K562 (cell line): ENCODE measurements around the gene UIMC1. TPM values are rescaled to one million over a fixed set of nuclear protein-coding genes. Genes with fewer than 3 reads are reported as not detected.

Source experiments
- PCBP2 ChIP-seq: fragments of 200-400 bp; formaldehyde crosslinking; IDR thresholded peaks from 2 replicates; pipeline ENCODE4 v1.6.1; 2018; ENCODE audit warnings: low read length, low read depth, mild to moderate bottlenecking, moderate library complexity; ENCODE audit not compliant: poor library complexity, severe bottlenecking
- POLR2A ChIP-seq: fragments of 450-650 bp; conservative IDR thresholded peaks from 2 replicates; pipeline ENCODE4 v1.6.1; 2016
- TAF1 ChIP-seq: IDR thresholded peaks from 2 replicates; pipeline ENCODE4 v1.6.1; 2011; ENCODE audit warnings: mild to moderate bottlenecking, low read length, moderate library complexity; ENCODE audit not compliant: insufficient read depth, control insufficient read depth, severe bottlenecking; ENCODE audit errors: extremely low read depth
- TOE1 ChIP-seq, 2 experiments: fragments of 450-650 bp in 1 of 2; sonication (generic) in 1 of 2; formaldehyde crosslinking in 1 of 2; IDR thresholded peaks; 2 replicates each; pipeline versions ENCODE4 v1.7.1 to v1.8.0; 2016 to 2022; ENCODE audit warnings: borderline replicate concordance in 2 of 2, mild to moderate bottlenecking in 2 of 2, antibody characterized with exemption in 1 of 2, inconsistent platforms in 1 of 2, low read depth in 1 of 2, missing genetic modification reagents in 1 of 2, moderate library complexity in 1 of 2
- YY1 ChIP-seq, 3 experiments: IDR thresholded peaks; 2 replicates each; pipeline ENCODE4 v1.6.1; 2011; ENCODE audit warnings: low read length in 2 of 3, mild to moderate bottlenecking in 2 of 3, moderate library complexity in 2 of 3, borderline replicate concordance in 1 of 3, control low read depth in 1 of 3, low read depth in 1 of 3; ENCODE audit not compliant: insufficient read depth in 3 of 3, insufficient replicate concordance in 2 of 3, control insufficient read depth in 1 of 3, insufficient read length in 1 of 3; ENCODE audit errors: extremely low read depth in 1 of 3
- ZNF124 ChIP-seq: sonication (generic); formaldehyde crosslinking; IDR thresholded peaks from 2 replicates; pipeline ENCODE4 v1.8.1; 2022; ENCODE audit warnings: missing genetic modification reagents
- polyA plus RNA-seq, 8 experiments: library from polyadenylated mRNA; depleted of rRNA in 4 of 8; stranded (reverse) in 5 of 8; unstranded in 3 of 8; fragments of >200 nt; fragmentation: Nextera tagmentation in 2 of 8; fragmentation: Illumina TruSeq in 1 of 8; extraction: Ambion mirVana in 2 of 8; extraction: Trizol in 1 of 8; gene quantifications; 2 replicates each; pipeline versions ENCODE4 v1.2.1 to v1.2.3, GENCODE V29; 2011 to 2014; ENCODE audit warnings: inconsistent platforms in 1 of 8, missing spikeins in 1 of 8
- total RNA-seq, 7 experiments: library from RNA; depleted of rRNA in 6 of 7; stranded (reverse); fragments of >200 nt in 6 of 7; fragmentation: Illumina TruSeq in 2 of 7; extraction: Trizol in 2 of 7; gene quantifications; 2 replicates each; pipeline versions ENCODE4 v1.2.1 to v1.2.3, GENCODE V29; 2011 to 2021; ENCODE audit warnings: low replicate concordance in 1 of 7
- TF ChIP-seq, protein P1 (sequence below), 2 experiments: fragments of 450-650 bp in 1 of 2; IDR thresholded peaks; 2 replicates each; pipeline ENCODE4 v1.6.1; 2011 to 2017; ENCODE audit warnings: low read depth in 2 of 2, antibody characterized with exemption in 1 of 2, borderline replicate concordance in 1 of 2, low read length in 1 of 2, mild to moderate bottlenecking in 1 of 2, mixed read lengths in 1 of 2; ENCODE audit not compliant: control insufficient read depth in 1 of 2
- TF ChIP-seq, protein P2 (sequence below): fragments of 250-450 bp; sonication (Bioruptor Pico); IDR thresholded peaks from 2 replicates; pipeline ENCODE4 v1.4.0; 2020; ENCODE audit warnings: mild to moderate bottlenecking, moderate library complexity, borderline replicate concordance
- TF ChIP-seq, protein P3 (sequence below), 2 experiments: fragments of 450-650 bp; conservative IDR thresholded peaks; 2 replicates each; pipeline ENCODE4 v1.6.1; 2017; ENCODE audit warnings: mild to moderate bottlenecking in 2 of 2, moderate library complexity in 2 of 2
- TF ChIP-seq, protein P4 (sequence below): sonication (generic); formaldehyde crosslinking; IDR thresholded peaks from 2 replicates; pipeline ENCODE4 v1.8.0; 2022; ENCODE audit warnings: mild to moderate bottlenecking, missing genetic modification reagents

Gene UIMC1
- total and polyA plus RNA-seq, 9 of the 15 experiments (the other 6 are each of a cell fraction or from before 2014, with no cell fraction given): 14.9 to 51.7 (median 36.8) TPM

DNA sequence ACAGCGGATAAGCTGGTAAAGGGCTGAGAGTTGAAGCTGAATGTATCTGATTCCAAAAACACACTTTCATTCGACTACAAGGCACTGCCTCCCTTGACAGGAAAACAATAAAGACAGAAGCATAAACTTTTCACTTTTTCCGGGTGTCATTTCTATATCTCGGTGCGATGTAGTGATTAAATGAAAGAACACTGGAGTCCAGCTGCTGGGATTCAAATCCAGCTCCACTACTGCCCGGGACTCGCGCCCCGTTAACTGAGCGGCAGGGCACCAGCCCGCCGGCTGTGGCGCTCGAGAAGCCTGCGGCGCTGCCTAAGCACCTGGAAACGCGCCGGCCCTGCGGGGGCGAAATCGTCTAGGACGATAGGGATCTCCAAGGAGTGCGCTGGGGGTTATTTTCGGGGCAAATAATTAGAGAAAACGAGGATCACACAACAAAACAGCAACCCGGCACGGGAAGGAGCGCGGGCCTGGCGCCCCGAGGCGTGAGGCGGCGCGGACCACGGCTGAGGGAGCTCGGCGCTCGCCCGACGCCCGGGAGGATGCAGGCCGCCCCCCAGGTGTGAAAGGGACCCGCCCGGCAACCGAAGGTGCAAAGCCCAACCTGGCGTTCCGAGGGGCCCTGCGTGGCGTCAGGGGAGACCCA lies 837 bp downstream of the UIMC1 start (continued):
- TF ChIP-seq, protein P1, sequence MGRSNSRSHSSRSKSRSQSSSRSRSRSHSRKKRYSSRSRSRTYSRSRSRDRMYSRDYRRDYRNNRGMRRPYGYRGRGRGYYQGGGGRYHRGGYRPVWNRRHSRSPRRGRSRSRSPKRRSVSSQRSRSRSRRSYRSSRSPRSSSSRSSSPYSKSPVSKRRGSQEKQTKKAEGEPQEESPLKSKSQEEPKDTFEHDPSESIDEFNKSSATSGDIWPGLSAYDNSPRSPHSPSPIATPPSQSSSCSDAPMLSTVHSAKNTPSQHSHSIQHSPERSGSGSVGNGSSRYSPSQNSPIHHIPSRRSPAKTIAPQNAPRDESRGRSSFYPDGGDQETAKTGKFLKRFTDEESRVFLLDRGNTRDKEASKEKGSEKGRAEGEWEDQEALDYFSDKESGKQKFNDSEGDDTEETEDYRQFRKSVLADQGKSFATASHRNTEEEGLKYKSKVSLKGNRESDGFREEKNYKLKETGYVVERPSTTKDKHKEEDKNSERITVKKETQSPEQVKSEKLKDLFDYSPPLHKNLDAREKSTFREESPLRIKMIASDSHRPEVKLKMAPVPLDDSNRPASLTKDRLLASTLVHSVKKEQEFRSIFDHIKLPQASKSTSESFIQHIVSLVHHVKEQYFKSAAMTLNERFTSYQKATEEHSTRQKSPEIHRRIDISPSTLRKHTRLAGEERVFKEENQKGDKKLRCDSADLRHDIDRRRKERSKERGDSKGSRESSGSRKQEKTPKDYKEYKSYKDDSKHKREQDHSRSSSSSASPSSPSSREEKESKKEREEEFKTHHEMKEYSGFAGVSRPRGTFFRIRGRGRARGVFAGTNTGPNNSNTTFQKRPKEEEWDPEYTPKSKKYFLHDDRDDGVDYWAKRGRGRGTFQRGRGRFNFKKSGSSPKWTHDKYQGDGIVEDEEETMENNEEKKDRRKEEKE (IDR thresholded peaks at IDR 0.05; ENCODE audit: borderline replicate concordance in 1 of 2, control insufficient read depth in 1 of 2, low read depth in 2 of 2, low read length in 1 of 2): no peak
- TF ChIP-seq PCBP2: no peak
- TF ChIP-seq, protein P2, sequence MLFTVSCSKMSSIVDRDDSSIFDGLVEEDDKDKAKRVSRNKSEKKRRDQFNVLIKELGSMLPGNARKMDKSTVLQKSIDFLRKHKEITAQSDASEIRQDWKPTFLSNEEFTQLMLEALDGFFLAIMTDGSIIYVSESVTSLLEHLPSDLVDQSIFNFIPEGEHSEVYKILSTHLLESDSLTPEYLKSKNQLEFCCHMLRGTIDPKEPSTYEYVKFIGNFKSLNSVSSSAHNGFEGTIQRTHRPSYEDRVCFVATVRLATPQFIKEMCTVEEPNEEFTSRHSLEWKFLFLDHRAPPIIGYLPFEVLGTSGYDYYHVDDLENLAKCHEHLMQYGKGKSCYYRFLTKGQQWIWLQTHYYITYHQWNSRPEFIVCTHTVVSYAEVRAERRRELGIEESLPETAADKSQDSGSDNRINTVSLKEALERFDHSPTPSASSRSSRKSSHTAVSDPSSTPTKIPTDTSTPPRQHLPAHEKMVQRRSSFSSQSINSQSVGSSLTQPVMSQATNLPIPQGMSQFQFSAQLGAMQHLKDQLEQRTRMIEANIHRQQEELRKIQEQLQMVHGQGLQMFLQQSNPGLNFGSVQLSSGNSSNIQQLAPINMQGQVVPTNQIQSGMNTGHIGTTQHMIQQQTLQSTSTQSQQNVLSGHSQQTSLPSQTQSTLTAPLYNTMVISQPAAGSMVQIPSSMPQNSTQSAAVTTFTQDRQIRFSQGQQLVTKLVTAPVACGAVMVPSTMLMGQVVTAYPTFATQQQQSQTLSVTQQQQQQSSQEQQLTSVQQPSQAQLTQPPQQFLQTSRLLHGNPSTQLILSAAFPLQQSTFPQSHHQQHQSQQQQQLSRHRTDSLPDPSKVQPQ: no peak
- TF ChIP-seq ZNF124: no peak
- peak; percentile 35 for TF ChIP-seq TAF1
- TF ChIP-seq POLR2A: no peak
- TF ChIP-seq YY1 (IDR thresholded peaks at IDR 0.05; ENCODE audit: borderline replicate concordance in 1 of 3, control insufficient read depth in 1 of 3, extremely low read depth in 1 of 3, insufficient read depth in 3 of 3, insufficient read length in 1 of 3, insufficient replicate concordance in 2 of 3, low read depth in 1 of 3, low read length in 2 of 3): no peak
- TF ChIP-seq, protein P3, sequence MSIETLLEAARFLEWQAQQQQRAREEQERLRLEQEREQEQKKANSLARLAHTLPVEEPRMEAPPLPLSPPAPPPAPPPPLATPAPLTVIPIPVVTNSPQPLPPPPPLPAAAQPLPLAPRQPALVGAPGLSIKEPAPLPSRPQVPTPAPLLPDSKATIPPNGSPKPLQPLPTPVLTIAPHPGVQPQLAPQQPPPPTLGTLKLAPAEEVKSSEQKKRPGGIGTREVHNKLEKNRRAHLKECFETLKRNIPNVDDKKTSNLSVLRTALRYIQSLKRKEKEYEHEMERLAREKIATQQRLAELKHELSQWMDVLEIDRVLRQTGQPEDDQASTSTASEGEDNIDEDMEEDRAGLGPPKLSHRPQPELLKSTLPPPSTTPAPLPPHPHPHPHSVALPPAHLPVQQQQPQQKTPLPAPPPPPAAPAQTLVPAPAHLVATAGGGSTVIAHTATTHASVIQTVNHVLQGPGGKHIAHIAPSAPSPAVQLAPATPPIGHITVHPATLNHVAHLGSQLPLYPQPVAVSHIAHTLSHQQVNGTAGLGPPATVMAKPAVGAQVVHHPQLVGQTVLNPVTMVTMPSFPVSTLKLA (conservative IDR thresholded peaks at IDR 0.05): peak in 1 of 2 experiments; percentile 23; a peak in 1 of 4 replicates
- TF ChIP-seq, protein P4, sequence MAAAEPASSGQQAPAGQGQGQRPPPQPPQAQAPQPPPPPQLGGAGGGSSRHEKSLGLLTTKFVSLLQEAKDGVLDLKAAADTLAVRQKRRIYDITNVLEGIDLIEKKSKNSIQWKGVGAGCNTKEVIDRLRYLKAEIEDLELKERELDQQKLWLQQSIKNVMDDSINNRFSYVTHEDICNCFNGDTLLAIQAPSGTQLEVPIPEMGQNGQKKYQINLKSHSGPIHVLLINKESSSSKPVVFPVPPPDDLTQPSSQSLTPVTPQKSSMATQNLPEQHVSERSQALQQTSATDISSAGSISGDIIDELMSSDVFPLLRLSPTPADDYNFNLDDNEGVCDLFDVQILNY (CRISPR knock-in tag): no peak
- no peak for TF ChIP-seq TOE1 (IDR thresholded peaks at IDR 0.05; ENCODE audit: borderline replicate concordance)
- peak; percentile 68; the same call in 1 of the 2 replicates for TF ChIP-seq TOE1 (CRISPR knock-in tag; IDR thresholded peaks at IDR 0.05; ENCODE audit: borderline replicate concordance, low read depth)
